ENCODE results near the gene EMP2.

The EMP2 gene

DNA sequence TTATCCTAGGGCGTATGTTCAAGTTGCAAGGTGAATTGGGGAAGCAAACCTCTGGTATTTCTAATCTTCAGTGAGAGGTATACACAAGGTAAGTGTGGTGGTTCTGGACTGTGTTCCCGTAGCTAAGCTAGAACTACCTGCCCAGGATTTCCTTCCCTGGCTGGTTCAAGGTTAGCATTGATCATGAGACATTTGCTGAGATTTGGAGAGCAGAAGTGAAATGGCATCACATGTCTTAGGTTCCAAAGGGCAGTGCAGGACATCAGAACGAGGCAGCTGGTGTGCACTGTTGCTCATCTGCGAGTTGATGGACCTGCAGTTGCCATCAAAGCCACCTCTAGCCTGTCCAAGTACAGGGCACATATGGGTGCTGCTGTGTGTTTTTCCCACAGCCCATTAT lies 95.2 kb downstream of the EMP2 start:
- Histone ChIP-seq H4K20me1 (ENCODE audit: low read depth, low read length) (no peaks in the 10 kb centered on the region), H3K9ac (ENCODE audit: low read length) (no peak overlapping the region), H3K27me3 (ENCODE audit: low read length) (no peaks in the 10 kb centered on the region), H3K36me3 (ENCODE audit: low read length) (no peaks in the 10 kb centered on the region), H3K9me2 (replicated peaks; ENCODE audit: insufficient read depth, low read length) (no peaks in the 10 kb centered on the region), H3K79me2 (ENCODE audit: insufficient read depth, low read length) (no peaks in the 10 kb centered on the region), H3K4me2 (ENCODE audit: low read depth, low read length, poor library complexity, severe bottlenecking) (no peak overlapping the region), H2AFZ (ENCODE audit: low read depth, low read length, severe bottlenecking) (no peak overlapping the region), H3K27ac (ENCODE audit: low read depth, low read length) (no peak overlapping the region), H3K9me3 (ENCODE audit: insufficient read depth, low read length) (peaks cover 10% of the 10 kb centered on the region; the same call in 1 of the 2 replicates), H3K4me3 (ENCODE audit: insufficient read depth, low read length, poor library complexity, severe bottlenecking) (no peak overlapping the region), H3F3A (ENCODE audit: insufficient read depth) (no peaks in the 10 kb centered on the region)
- TF ChIP-seq, protein P1, sequence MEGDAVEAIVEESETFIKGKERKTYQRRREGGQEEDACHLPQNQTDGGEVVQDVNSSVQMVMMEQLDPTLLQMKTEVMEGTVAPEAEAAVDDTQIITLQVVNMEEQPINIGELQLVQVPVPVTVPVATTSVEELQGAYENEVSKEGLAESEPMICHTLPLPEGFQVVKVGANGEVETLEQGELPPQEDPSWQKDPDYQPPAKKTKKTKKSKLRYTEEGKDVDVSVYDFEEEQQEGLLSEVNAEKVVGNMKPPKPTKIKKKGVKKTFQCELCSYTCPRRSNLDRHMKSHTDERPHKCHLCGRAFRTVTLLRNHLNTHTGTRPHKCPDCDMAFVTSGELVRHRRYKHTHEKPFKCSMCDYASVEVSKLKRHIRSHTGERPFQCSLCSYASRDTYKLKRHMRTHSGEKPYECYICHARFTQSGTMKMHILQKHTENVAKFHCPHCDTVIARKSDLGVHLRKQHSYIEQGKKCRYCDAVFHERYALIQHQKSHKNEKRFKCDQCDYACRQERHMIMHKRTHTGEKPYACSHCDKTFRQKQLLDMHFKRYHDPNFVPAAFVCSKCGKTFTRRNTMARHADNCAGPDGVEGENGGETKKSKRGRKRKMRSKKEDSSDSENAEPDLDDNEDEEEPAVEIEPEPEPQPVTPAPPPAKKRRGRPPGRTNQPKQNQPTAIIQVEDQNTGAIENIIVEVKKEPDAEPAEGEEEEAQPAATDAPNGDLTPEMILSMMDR (IDR thresholded peaks at IDR 0.05; ENCODE audit: insufficient read depth, low read length, poor library complexity, severe bottlenecking), result no peak
- no peak for TF ChIP-seq EZH2phosphoT487 (conservative IDR thresholded peaks at IDR 0.05; ENCODE audit: low read length)

DNA sequence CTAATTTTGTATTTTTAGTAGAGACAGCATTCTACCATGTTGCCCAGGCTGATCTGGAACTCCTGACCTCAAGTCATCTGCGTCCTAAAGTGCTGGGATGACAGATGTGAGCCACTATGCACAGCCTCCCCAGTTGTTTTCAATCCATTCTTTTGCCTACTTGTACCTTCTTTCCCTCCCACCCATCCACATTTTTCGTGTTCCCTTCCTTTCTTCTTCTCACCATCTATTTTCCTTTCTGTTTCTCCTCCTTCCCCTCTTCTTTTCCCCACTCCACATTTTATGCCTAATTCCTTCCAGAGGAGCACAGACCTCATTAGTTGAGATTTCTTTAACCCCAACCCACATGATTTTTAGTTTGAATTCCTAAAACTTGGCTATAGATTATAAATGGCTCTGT lies 100.2 kb downstream of the EMP2 start:
- TF ChIP-seq EZH2phosphoT487 (conservative IDR thresholded peaks at IDR 0.05; ENCODE audit: low read length), result no peak
- TF ChIP-seq, protein P1 (IDR thresholded peaks at IDR 0.05; ENCODE audit: insufficient read depth, low read length, poor library complexity, severe bottlenecking), result no peak
- Histone ChIP-seq H3K9me3 (ENCODE audit: insufficient read depth, low read length) (peaks cover 1% of the 10 kb centered on the region; the same call in 1 of the 2 replicates), H3K9ac (ENCODE audit: low read length) (no peak overlapping the region), H3F3A (ENCODE audit: insufficient read depth) (no peaks in the 10 kb centered on the region), H3K27ac (ENCODE audit: low read depth, low read length) (no peak overlapping the region), H3K4me3 (ENCODE audit: insufficient read depth, low read length, poor library complexity, severe bottlenecking) (no peak overlapping the region), H3K9me2 (replicated peaks; ENCODE audit: insufficient read depth, low read length) (no peaks in the 10 kb centered on the region), H4K20me1 (ENCODE audit: low read depth, low read length) (no peaks in the 10 kb centered on the region), H3K36me3 (ENCODE audit: low read length) (peaks cover 9% of the 10 kb centered on the region; the same call in 1 of the 2 replicates), H3K79me2 (ENCODE audit: insufficient read depth, low read length) (no peaks in the 10 kb centered on the region), H3K27me3 (ENCODE audit: low read length) (no peaks in the 10 kb centered on the region), H2AFZ (ENCODE audit: low read depth, low read length, severe bottlenecking) (no peak overlapping the region), H3K4me2 (ENCODE audit: low read depth, low read length, poor library complexity, severe bottlenecking) (no peak overlapping the region)

Measured in SU-DHL-6 (cell line).